GM12891 (cell line): ENCODE results near the gene FMNL3.

Experiments used
- PAX5 ChIP-seq: IDR thresholded peaks from 2 replicates; pipeline ENCODE4 v1.6.1; 2011; ENCODE audit warnings: low read length, moderate library complexity, mild to moderate bottlenecking; ENCODE audit not compliant: insufficient read depth, severe bottlenecking
- POLR2A ChIP-seq: IDR thresholded peaks from 2 replicates; pipeline ENCODE4 v1.6.1; 2011; ENCODE audit warnings: low read depth, low read length, control low read depth
- POLR2AphosphoS5 ChIP-seq: IDR thresholded peaks from 2 replicates; pipeline ENCODE4 v1.6.1; 2011; ENCODE audit warnings: low read depth, low read length, control low read depth
- POU2F2 ChIP-seq: IDR thresholded peaks from 2 replicates; pipeline ENCODE4 v1.6.1; 2011; ENCODE audit warnings: low read depth, mild to moderate bottlenecking, control low read depth, low read length, moderate library complexity
- SPI1 ChIP-seq: IDR thresholded peaks from 2 replicates; pipeline ENCODE4 v1.6.1; 2011; ENCODE audit warnings: low read depth, low read length, control low read depth
- TAF1 ChIP-seq: IDR thresholded peaks from 2 replicates; pipeline ENCODE4 v1.6.1; 2011; ENCODE audit warnings: low read depth, low read length, control low read depth

DNA sequence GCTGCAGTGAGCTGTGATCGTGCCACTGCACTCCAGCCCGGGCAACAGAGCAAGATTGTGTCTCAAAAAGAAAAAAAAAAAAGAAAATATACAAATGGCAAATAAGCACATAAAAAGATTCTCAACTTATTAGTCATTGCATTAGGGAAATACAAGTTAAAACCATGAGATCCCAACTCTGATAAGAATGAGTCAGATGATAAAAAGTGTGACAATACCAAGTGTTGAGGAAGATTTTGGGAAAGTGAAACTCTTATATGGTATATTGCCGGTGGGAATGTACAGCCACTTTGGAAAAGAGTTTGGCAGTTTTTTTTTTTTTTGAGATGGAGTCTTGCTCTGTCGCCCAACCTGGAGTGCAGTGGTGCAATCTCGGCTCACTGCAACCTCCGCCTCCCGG is 91.5 kb downstream of the FMNL3 start:
- TF ChIP-seq POLR2A (no peak), POU2F2 (no peak), POLR2AphosphoS5 (no peak), SPI1 (no peak), TAF1 (no peak), PAX5 (no peak)
